Activated CD8-positive, alpha-beta T cell treated with anti-CD3 and anti-CD28 coated beads for 36 hours (primary cell): ENCODE data around the gene SLC36A3. TPM values are rescaled to one million over a fixed set of nuclear protein-coding genes. Genes with fewer than 3 reads are reported as not detected.

Experiments used
- ATAC-seq: fragments of 200-7000 bp; cut with Tn5 transposase; one replicate; pipeline ENCODE4 v1.10.0; 2021; ENCODE audit warnings: mild to moderate bottlenecking, moderate library complexity
- CTCF ChIA-PET: fragments of 350-600 bp; sonication (Branson Sonifier 250); formaldehyde crosslinking; loops from one replicate; lab custom pipeline; 2021; ENCODE audit warnings: antibody characterized with exemption; lab: Charles Lee
- POLR2A ChIA-PET: fragments of 350-600 bp; sonication (Branson Sonifier 250); formaldehyde crosslinking; loops from one replicate; lab custom pipeline; 2021; ENCODE audit warnings: antibody characterized with exemption; lab: Charles Lee
- DNase-seq: peaks from one replicate; pipeline ENCODE4 v3.0.0-alpha.2; 2020
- H3K27ac Mint-ChIP-seq: one replicate; pipeline ENCODE4 v1.8.0; 2021; ENCODE audit warnings: mild to moderate bottlenecking, mixed read lengths
- H3K27me3 Mint-ChIP-seq: one replicate; pipeline ENCODE4 v1.8.0; 2021; ENCODE audit warnings: mixed read lengths
- H3K36me3 Mint-ChIP-seq: one replicate; pipeline ENCODE4 v1.8.0; 2021; ENCODE audit warnings: low read depth, mixed read lengths
- H3K4me1 Mint-ChIP-seq: one replicate; pipeline ENCODE4 v1.8.0; 2021; ENCODE audit warnings: low read depth, mixed read lengths
- H3K4me3 Mint-ChIP-seq: one replicate; pipeline ENCODE4 v1.8.0; 2021; ENCODE audit warnings: mild to moderate bottlenecking, moderate library complexity, mixed read lengths
- H3K9me3 Mint-ChIP-seq: one replicate; pipeline ENCODE4 v1.8.0; 2021; ENCODE audit warnings: mixed read lengths
- CTCF ChIP-seq: fragments of 200-600 bp; IDR thresholded peaks from one replicate; pipeline ENCODE4 v1.8.0; 2022; ENCODE audit warnings: antibody characterized with exemption, mild to moderate bottlenecking
- intact Hi-C: fragments of 100-400 bp; cut with micrococcal nuclease; formaldehyde crosslinking; loops from one replicate; pipeline ENCODE4 v1.10.0; 2022
- total RNA-seq, 2 experiments: library from RNA; stranded (reverse); gene quantifications; one replicate each; pipeline ENCODE4 v1.2.3, GENCODE V29; 2021

The SLC36A3 gene
- total RNA-seq, 2 experiments from 2014 or later: not detected

- Mint-ChIP-seq H3K27ac (no peak overlapping the region), H3K9me3 (no peaks in the 10 kb centered on the region), H3K4me3 (no peak overlapping the region), H3K36me3 (no peaks in the 10 kb centered on the region), H3K4me1 (peaks cover 2% of the 10 kb centered on the region), H3K27me3 (peaks cover 3% of the 10 kb centered on the region)
- POLR2A ChIA-PET: interaction anchor here (0.6 kb wide), 1 partner anchor 201 kb away, joined by 3 read pairs; no protein-coding TSS in a partner anchor
- no peak for TF ChIP-seq CTCF
- CTCF ChIA-PET: no interaction called here
- DNase-seq (no peak), ATAC-seq (peak; percentile 27)
- intact Hi-C loops: no loop called here
These were observed 25.2 kb upstream of the SLC36A3 start for GRCh38 chr5:151328734-151329133.

GRCh38 chr5:151327585-151327984, 24.0 kb upstream of the SLC36A3 start:
- Mint-ChIP-seq H3K36me3 (no peaks in the 10 kb centered on the region), H3K9me3 (no peaks in the 10 kb centered on the region), H3K27me3 (peaks cover 7% of the 10 kb centered on the region), H3K4me3 (no peak overlapping the region), H3K27ac (no peak overlapping the region), H3K4me1 (peaks cover 2% of the 10 kb centered on the region)
- no peak for TF ChIP-seq CTCF
- CTCF ChIA-PET: interaction anchor here (1.8 kb wide), 1 partner anchor 11 kb away, joined by 5 read pairs; no protein-coding TSS in a partner anchor
- DNase-seq: no peak
- ATAC-seq: no peak
- intact Hi-C loops: no loop called here
- POLR2A ChIA-PET: interaction anchor here (0.6 kb wide), 1 partner anchor 1117 kb away, joined by 3 read pairs; no protein-coding TSS in a partner anchor

- no peak for DNase-seq
- H3K4me3 Mint-ChIP-seq: no peak overlapping the region
- ATAC-seq: no peak
- peaks cover 2% of the 10 kb centered on the region for H3K4me1 Mint-ChIP-seq
- peaks cover 7% of the 10 kb centered on the region for H3K27me3 Mint-ChIP-seq
- TF ChIP-seq CTCF: no peak
- no peaks in the 10 kb centered on the region for H3K9me3 Mint-ChIP-seq
- intact Hi-C loops: no loop called here
- no peaks in the 10 kb centered on the region for H3K36me3 Mint-ChIP-seq
- ChIA-PET POLR2A (no interaction called here), CTCF (interaction anchor here (1.0 to 1.8 kb wide), 2 partner anchors 10 kb away, joined by 3 to 5 read pairs; no protein-coding TSS in a partner anchor)
- no peak overlapping the region for H3K27ac Mint-ChIP-seq
These were observed 22.7 kb upstream of the SLC36A3 start for GRCh38 chr5:151326266-151326665.

GRCh38 chr5:151320481-151320880, 16.9 kb upstream of the SLC36A3 start:
- ChIA-PET POLR2A (no interaction called here), CTCF (interaction anchor here (0.5 kb wide), 1 partner anchor 41 kb away, joined by 3 read pairs; no protein-coding TSS in a partner anchor)
- no peak overlapping the region for H3K27ac Mint-ChIP-seq
- H3K9me3 Mint-ChIP-seq: no peaks in the 10 kb centered on the region
- TF ChIP-seq CTCF: no peak
- intact Hi-C loops: no loop called here
- ATAC-seq (no peak), DNase-seq (no peak)
- H3K4me1 Mint-ChIP-seq: no peaks in the 10 kb centered on the region
- no peaks in the 10 kb centered on the region for H3K36me3 Mint-ChIP-seq
- no peak overlapping the region for H3K4me3 Mint-ChIP-seq
- H3K27me3 Mint-ChIP-seq: peaks cover 6% of the 10 kb centered on the region

- H3K27me3 Mint-ChIP-seq: peaks cover 6% of the 10 kb centered on the region
- H3K9me3 Mint-ChIP-seq: no peaks in the 10 kb centered on the region
- ATAC-seq (no peak), DNase-seq (no peak)
- POLR2A ChIA-PET: no interaction called here
- CTCF ChIA-PET: interaction anchor here (0.9 to 1.3 kb wide), 4 partner anchors 33 to 204 kb away, joined by 3 to 6 read pairs (median 4); partner anchors contain the start of gene SLC36A1
- TF ChIP-seq CTCF: no peak
- no peak overlapping the region for H3K27ac Mint-ChIP-seq
- H3K4me1 Mint-ChIP-seq: no peaks in the 10 kb centered on the region
- no peak overlapping the region for H3K4me3 Mint-ChIP-seq
- intact Hi-C loops: no loop called here
- H3K36me3 Mint-ChIP-seq: no peaks in the 10 kb centered on the region
These were observed 15.5 kb upstream of the SLC36A3 start for GRCh38 chr5:151318850-151319732.
